Neuronal stem cell (in vitro differentiated cells): Measurements from ENCODE around the gene ADGRE1.
"Not testable (repeated sequence)": the region's sequence is repeated elsewhere in the genome, so short reads cannot be mapped to it uniquely, and the experiment has no call there.

ENCODE experiments used
- DNase-seq: peaks from one replicate; pipeline ENCODE4 v3.0.0-alpha.2; 2013; ENCODE audit warnings: low spot score
- H2AFZ ChIP-seq: one replicate; pipeline ENCODE4 v1.6.1; 2013; ENCODE audit warnings: mild to moderate bottlenecking, low read length, inconsistent platforms
- H2AK5ac ChIP-seq: 2 replicates; pipeline ENCODE4 v1.6.1; 2013; ENCODE audit warnings: low read depth, mild to moderate bottlenecking, inconsistent platforms, low read length, moderate library complexity, mixed read lengths
- H2BK120ac ChIP-seq: 2 replicates; pipeline ENCODE4 v1.6.1; 2013; ENCODE audit warnings: low read depth, mild to moderate bottlenecking, inconsistent platforms, low read length, moderate library complexity, mixed read lengths
- H2BK12ac ChIP-seq: one replicate; pipeline ENCODE4 v1.6.1; 2013; ENCODE audit warnings: low read length, inconsistent platforms
- H2BK15ac ChIP-seq: 2 replicates; pipeline ENCODE4 v1.6.1; 2013; ENCODE audit warnings: mild to moderate bottlenecking, low read length, inconsistent platforms, mixed read lengths
- H2BK5ac ChIP-seq: one replicate; pipeline ENCODE4 v1.6.1; 2013; ENCODE audit warnings: inconsistent platforms, mild to moderate bottlenecking, low read length, moderate library complexity
- H3K14ac ChIP-seq: one replicate; pipeline ENCODE4 v1.6.1; 2013; ENCODE audit warnings: low read length, inconsistent platforms
- H3K18ac ChIP-seq: 2 replicates; pipeline ENCODE4 v1.6.1; 2013; ENCODE audit warnings: low read length, inconsistent platforms
- H3K23ac ChIP-seq: 2 replicates; pipeline ENCODE4 v1.6.1; 2013; ENCODE audit warnings: low read depth, mild to moderate bottlenecking, mixed read lengths, low read length, inconsistent platforms; ENCODE audit not compliant: poor library complexity
- H3K27ac ChIP-seq: replicated peaks from 3 replicates; pipeline ENCODE4 v1.5.1; 2013; ENCODE audit warnings: low read length, inconsistent platforms
- H3K27me3 ChIP-seq, 3 experiments: 2 replicates each; pipeline ENCODE4 v1.6.1; 2013; ENCODE audit warnings: low read length in 3 of 3, mild to moderate bottlenecking in 2 of 3, inconsistent platforms in 1 of 3, low read depth in 1 of 3, mixed read lengths in 1 of 3, moderate library complexity in 1 of 3; ENCODE audit not compliant: control insufficient read depth in 3 of 3, insufficient read depth in 3 of 3
- H3K36me3 ChIP-seq, 2 donors: replicated peaks in 1 of 2; 2 replicates each; pipeline ENCODE4 v1.6.1; 2013; ENCODE audit warnings: low read length in 2 of 2; ENCODE audit not compliant: control insufficient read depth in 2 of 2, insufficient read depth in 2 of 2
- H3K4ac ChIP-seq: 2 replicates; pipeline ENCODE4 v1.6.1; 2013; ENCODE audit warnings: inconsistent platforms, mild to moderate bottlenecking, low read length, moderate library complexity
- H3K4me1 ChIP-seq, 2 donors: 1 replicate in 1 of 2; 2 replicates in 1 of 2; pipeline ENCODE4 v1.6.1; 2013; ENCODE audit warnings: low read length in 2 of 2, low read depth in 1 of 2; ENCODE audit not compliant: control insufficient read depth in 2 of 2, insufficient read depth in 1 of 2
- H3K4me2 ChIP-seq: one replicate; pipeline ENCODE4 v1.6.1; 2013; ENCODE audit warnings: mild to moderate bottlenecking, low read length, inconsistent platforms; ENCODE audit not compliant: insufficient read depth, poor library complexity, severe bottlenecking
- H3K4me3 ChIP-seq, 2 donors: 2 replicates each; pipeline ENCODE4 v1.5.1; 2013; ENCODE audit warnings: low read length in 2 of 2, mild to moderate bottlenecking in 2 of 2, inconsistent platforms in 1 of 2, moderate library complexity in 1 of 2
- H3K79me1 ChIP-seq: one replicate; pipeline ENCODE4 v1.6.1; 2013; ENCODE audit warnings: low read depth, mild to moderate bottlenecking, inconsistent platforms, low read length, moderate library complexity
- H3K9ac ChIP-seq: one replicate; pipeline ENCODE4 v1.6.1; 2013; ENCODE audit warnings: mild to moderate bottlenecking, low read depth, low read length, inconsistent platforms; ENCODE audit not compliant: poor library complexity
- H3K9me3 ChIP-seq, 2 donors: replicated peaks in 1 of 2; 2 replicates each; pipeline versions ENCODE3 to v1.6.1; 2013; ENCODE audit warnings: low read length in 2 of 2, mild to moderate bottlenecking in 2 of 2, inconsistent platforms in 1 of 2, low read depth in 1 of 2, mixed read lengths in 1 of 2, moderate library complexity in 1 of 2; ENCODE audit not compliant: control insufficient read depth in 2 of 2, insufficient read depth in 1 of 2
- H4K8ac ChIP-seq: one replicate; pipeline ENCODE4 v1.6.1; 2013; ENCODE audit warnings: low read depth, mild to moderate bottlenecking, inconsistent platforms, low read length, moderate library complexity
- H4K91ac ChIP-seq: one replicate; pipeline ENCODE4 v1.6.1; 2013; ENCODE audit warnings: low read length, low read depth, mild to moderate bottlenecking, inconsistent platforms; ENCODE audit not compliant: poor library complexity
- WGBS, 2 donors: extraction: QIAGEN DNeasy Blood & Tissue Kit; methylation state at CpG; one replicate each; pipeline ENCODE4 v1.1.7; 2013; ENCODE audit warnings: missing lambda C conversion rate in 2 of 2, mixed read lengths in 1 of 2; ENCODE audit not compliant: insufficient read length in 2 of 2, insufficient replicate concordance in 1 of 2; ENCODE audit errors: extremely low coverage in 2 of 2; 5-methylcytosine and 5-hydroxymethylcytosine counted together

Gene ADGRE1

DNA sequence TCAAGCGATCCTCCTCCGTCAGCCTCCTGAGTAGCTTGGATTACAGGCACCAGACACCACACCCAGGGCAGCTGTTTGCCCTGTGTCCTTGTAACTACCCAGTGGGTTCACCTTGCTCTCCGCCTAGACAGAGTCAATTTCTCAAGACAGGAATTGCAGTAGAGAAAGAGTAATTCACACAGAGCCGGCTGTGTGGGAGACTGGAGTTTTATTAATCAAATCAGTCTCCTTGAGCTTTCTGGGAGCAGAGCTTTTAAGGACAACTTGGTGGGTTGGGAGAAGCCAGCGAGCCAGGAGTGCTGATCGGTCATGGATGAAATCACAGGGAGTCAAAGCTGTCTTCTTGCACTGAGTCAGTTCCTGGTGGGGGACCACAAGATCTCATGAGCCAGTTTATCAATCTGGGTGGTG lies 20.6 kb upstream of the ADGRE1 start:
- H3K4ac ChIP-seq: no peak overlapping the region
- no peak overlapping the region for H4K91ac ChIP-seq
- H2BK120ac ChIP-seq: no peak overlapping the region
- H3K36me3 ChIP-seq: no peaks in the 10 kb centered on the region
- no CpG with 5 or more reads among the region's 6 CpGs for WGBS, 2 donors
- no peaks in the 10 kb centered on the region for H3K9me3 ChIP-seq
- no peak overlapping the region for H2AFZ ChIP-seq
- no peaks in the 10 kb centered on the region for H3K79me1 ChIP-seq
- H3K4me1 ChIP-seq: no peaks in the 10 kb centered on the region
- peaks cover 0 to 5% (median 0%) of the 10 kb centered on the region in 3 experiments for H3K27me3 ChIP-seq
- H2BK12ac ChIP-seq: no peak overlapping the region
- no peak overlapping the region for H3K4me2 ChIP-seq
- no peak overlapping the region for H2AK5ac ChIP-seq
- no peak overlapping the region for H2BK5ac ChIP-seq
- H4K8ac ChIP-seq: no peak overlapping the region
- H3K18ac ChIP-seq: no peak overlapping the region
- no peak for DNase-seq
- no peak overlapping the region for H2BK15ac ChIP-seq
- no peak overlapping the region for H3K9ac ChIP-seq
- no peak overlapping the region for H3K14ac ChIP-seq
- H3K4me3 ChIP-seq: no peak overlapping the region
- no peak overlapping the region for H3K27ac ChIP-seq
- H3K23ac ChIP-seq: no peak overlapping the region

DNA sequence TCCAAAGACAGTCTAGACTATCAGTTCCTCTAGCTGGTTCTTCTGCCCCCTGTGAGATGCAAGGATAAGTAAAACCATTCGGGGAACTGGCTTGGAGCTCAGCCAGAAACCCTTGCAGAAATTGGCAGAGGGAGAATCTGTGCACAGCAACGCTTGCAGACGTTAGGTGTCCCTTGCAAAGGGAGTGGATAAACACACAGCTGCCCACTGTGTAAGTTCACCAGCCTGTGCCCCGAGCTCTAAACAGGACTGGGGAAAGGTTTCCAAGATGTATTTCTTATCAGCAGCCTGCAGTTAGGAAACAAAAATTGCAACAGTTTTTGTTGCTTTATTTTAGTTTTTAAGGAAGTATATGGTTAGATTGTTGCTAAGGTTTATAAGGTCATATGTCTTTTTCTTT lies 19.0 kb upstream of the ADGRE1 start:
- Histone ChIP-seq H2BK5ac (no peak overlapping the region), H3K4ac (no peak overlapping the region), H2AFZ (no peak overlapping the region), H3K4me3 (no peak overlapping the region), H3K18ac (no peak overlapping the region), H3K23ac (no peak overlapping the region), H4K8ac (no peak overlapping the region), H2BK15ac (no peak overlapping the region), H4K91ac (no peak overlapping the region), H3K9me3 (no peaks in the 10 kb centered on the region), H2AK5ac (no peak overlapping the region), H3K9ac (no peak overlapping the region), H2BK120ac (no peak overlapping the region), H3K27ac (no peak overlapping the region), H3K79me1 (no peaks in the 10 kb centered on the region), H2BK12ac (no peak overlapping the region), H3K36me3 (no peaks in the 10 kb centered on the region), H3K4me1 (no peaks in the 10 kb centered on the region), H3K4me2 (no peak overlapping the region), H3K27me3 (peaks cover 0 to 5% (median 0%) of the 10 kb centered on the region in 3 experiments), H3K14ac (no peak overlapping the region)
- no peak for DNase-seq
- WGBS, 2 donors: no CpG with 5 or more reads among the region's 4 CpGs

DNA sequence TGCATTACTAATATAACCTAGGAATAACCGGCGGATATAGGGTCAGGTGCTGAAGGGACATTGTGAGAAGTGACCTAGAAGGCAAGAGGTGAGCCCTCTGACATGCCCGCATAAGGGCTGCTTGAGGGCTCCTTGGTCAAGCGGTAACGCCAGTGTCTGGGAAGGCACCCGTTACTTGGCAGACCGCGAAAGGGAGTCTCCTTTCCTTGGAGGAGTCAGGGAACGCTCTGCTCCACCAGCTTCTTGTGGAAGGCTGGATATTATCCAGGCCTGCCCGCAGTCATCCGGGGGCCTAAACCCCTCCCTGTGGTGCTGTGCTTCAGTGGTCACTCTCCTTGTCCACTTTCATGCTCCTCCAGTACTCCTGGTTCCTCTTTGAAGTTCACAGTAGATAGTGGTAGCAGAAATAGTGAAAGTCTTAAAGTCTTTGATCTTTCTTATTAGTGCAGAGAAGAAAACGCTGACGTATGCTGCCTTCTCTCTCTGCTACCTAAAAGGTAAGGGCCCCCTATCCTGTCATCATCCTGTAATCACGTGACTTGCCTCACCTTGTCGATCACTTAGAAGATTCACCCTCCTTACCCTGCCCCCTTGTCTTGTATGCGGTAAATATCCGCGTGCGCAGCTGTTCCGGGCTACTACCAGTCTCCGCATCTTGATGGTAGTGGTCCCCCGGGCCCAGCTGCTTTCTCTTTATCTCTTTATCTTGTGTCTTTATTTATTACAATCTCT lies 18.1 kb upstream of the ADGRE1 start:
- H3K4me1 ChIP-seq, H2BK15ac ChIP-seq, H2AFZ ChIP-seq, H3K9ac ChIP-seq, H3K9me3 ChIP-seq, H3K18ac ChIP-seq, H3K27ac ChIP-seq, H2BK120ac ChIP-seq, H3K14ac ChIP-seq, H2BK5ac ChIP-seq, H3K79me1 ChIP-seq, DNase-seq, H4K8ac ChIP-seq, H3K4me2 ChIP-seq, H3K23ac ChIP-seq, H3K27me3 ChIP-seq, H3K4me3 ChIP-seq, H4K91ac ChIP-seq, H3K36me3 ChIP-seq, H2AK5ac ChIP-seq, H2BK12ac ChIP-seq, H3K4ac ChIP-seq: not testable (repeated sequence)
- no CpG with 5 or more reads among the region's 22 CpGs for WGBS, 2 donors

DNA sequence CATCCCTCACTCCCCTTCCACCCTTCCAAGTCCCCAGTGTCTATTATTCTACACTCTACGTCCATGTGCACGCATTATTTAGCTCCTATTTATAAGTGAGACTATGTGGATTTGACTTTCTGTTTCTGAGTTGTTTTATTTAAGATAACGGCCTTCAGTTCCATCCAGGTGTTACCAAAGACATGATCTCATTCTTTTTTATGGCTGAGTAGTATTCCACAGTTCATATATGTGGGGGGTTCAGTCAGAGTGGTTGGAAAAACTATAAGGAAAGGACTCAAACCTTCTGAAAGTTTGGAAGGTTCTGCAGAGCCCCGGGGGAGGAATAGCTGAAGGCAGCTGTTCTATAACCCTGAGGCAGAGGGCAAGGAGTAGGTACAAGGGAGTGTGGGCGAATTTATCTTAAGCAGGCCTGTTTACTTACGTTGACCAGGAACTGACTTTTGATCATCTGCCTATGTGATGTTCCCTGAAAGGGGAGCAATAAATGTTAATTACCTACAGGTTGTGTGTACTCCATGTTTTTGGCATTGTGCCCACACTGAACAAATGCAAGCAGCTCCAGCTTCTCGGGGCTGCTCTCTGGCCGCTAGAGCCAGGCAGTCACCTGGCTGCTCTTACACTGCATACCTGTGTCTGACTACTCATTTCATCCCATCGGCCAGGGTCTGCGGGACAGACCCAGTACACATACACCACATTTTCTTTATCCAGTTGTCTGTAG lies 13.5 kb upstream of the ADGRE1 start:
- Histone ChIP-seq H2BK15ac (no peak overlapping the region), H3K36me3 (no peaks in the 10 kb centered on the region), H3K23ac (no peak overlapping the region), H4K91ac (no peak overlapping the region), H2AFZ (no peak overlapping the region), H3K27me3 (no peaks in the 10 kb centered on the region), H3K9me3 (peaks cover 0 to 13% of the 10 kb centered on the region in 2 donors), H2BK12ac (no peak overlapping the region), H3K79me1 (no peaks in the 10 kb centered on the region), H2BK120ac (no peak overlapping the region), H3K27ac (no peak overlapping the region), H2BK5ac (no peak overlapping the region), H3K4me2 (no peak overlapping the region), H3K18ac (no peak overlapping the region), H2AK5ac (no peak overlapping the region), H4K8ac (no peak overlapping the region), H3K4ac (no peak overlapping the region), H3K14ac (no peak overlapping the region), H3K4me3 (no peak overlapping the region), H3K9ac (no peak overlapping the region), H3K4me1 (no peaks in the 10 kb centered on the region)
- no CpG with 5 or more reads among the region's 10 CpGs for WGBS, 2 donors
- no peak for DNase-seq
